Naive thymus-derived CD4-positive, alpha-beta T cell (primary cell): ENCODE results near the gene LSP1. TPM values are rescaled to one million over a fixed set of nuclear protein-coding genes. Genes with fewer than 3 reads are reported as not detected.

ENCODE experiments used
- ATAC-seq: fragments of 150-1000 bp; cut with Tn5 transposase; 2 replicates; pipeline ENCODE4 v1.10.0; 2021; ENCODE audit warnings: mild to moderate bottlenecking, moderate library complexity
- CTCF ChIA-PET: fragments of 350-600 bp; sonication (Branson Sonifier 250); formaldehyde crosslinking; loops from one replicate; lab custom pipeline; 2021; ENCODE audit warnings: antibody characterized with exemption; lab: Charles Lee
- POLR2A ChIA-PET: fragments of 350-600 bp; sonication (Branson Sonifier 250); formaldehyde crosslinking; loops from one replicate; lab custom pipeline; 2021; ENCODE audit warnings: antibody characterized with exemption, inconsistent platforms; lab: Charles Lee
- DNase-seq, 9 donors: peaks; one replicate each; pipeline versions ENCODE4 v3.0.0 to v3.0.0-alpha.2; 2020 to 2022; ENCODE audit warnings: mixed read lengths in 1 of 9
- H3K27ac ChIP-seq: one replicate; pipeline ENCODE4 v1.7.0; 2013; ENCODE audit warnings: mild to moderate bottlenecking, low read depth, low read length, moderate library complexity
- H3K27me3 ChIP-seq, 2 donors: one replicate each; pipeline ENCODE4 v1.7.0; 2013; ENCODE audit warnings: low read length in 2 of 2, mild to moderate bottlenecking in 2 of 2, moderate library complexity in 2 of 2; ENCODE audit not compliant: control insufficient read depth in 2 of 2, insufficient read depth in 2 of 2
- H3K36me3 ChIP-seq, 3 experiments: 1 replicate in 2 of 3; 2 replicates in 1 of 3; pipeline ENCODE4 v1.7.0; 2013; ENCODE audit warnings: low read length in 3 of 3, mild to moderate bottlenecking in 3 of 3, moderate library complexity in 1 of 3; ENCODE audit not compliant: insufficient read depth in 3 of 3, control insufficient read depth in 2 of 3
- H3K4me1 ChIP-seq, 2 donors: one replicate each; pipeline ENCODE4 v1.7.0; 2013; ENCODE audit warnings: low read length in 2 of 2, mild to moderate bottlenecking in 2 of 2, moderate library complexity in 1 of 2; ENCODE audit not compliant: control insufficient read depth in 2 of 2, insufficient read depth in 2 of 2
- H3K4me3 ChIP-seq: 2 replicates; pipeline ENCODE4 v1.7.0; 2013; ENCODE audit warnings: mild to moderate bottlenecking, low read length
- H3K9me3 ChIP-seq, 3 experiments: 1 replicate in 2 of 3; 2 replicates in 1 of 3; pipeline ENCODE4 v1.7.0; 2013; ENCODE audit warnings: low read length in 3 of 3; ENCODE audit not compliant: control insufficient read depth in 2 of 3
- H3K27ac Mint-ChIP-seq, 9 donors: one replicate each; pipeline ENCODE4 v1.8.0; 2020 to 2022; ENCODE audit warnings: mixed read lengths in 9 of 9, mild to moderate bottlenecking in 8 of 9, moderate library complexity in 5 of 9, inconsistent platforms in 2 of 9
- H3K27me3 Mint-ChIP-seq, 5 donors: one replicate each; pipeline ENCODE4 v1.8.0; 2021 to 2022; ENCODE audit warnings: mixed read lengths in 5 of 5, mild to moderate bottlenecking in 1 of 5
- H3K36me3 Mint-ChIP-seq, 5 donors: one replicate each; pipeline ENCODE4 v1.8.0; 2020 to 2022; ENCODE audit warnings: mixed read lengths in 5 of 5, mild to moderate bottlenecking in 3 of 5, inconsistent platforms in 1 of 5
- H3K4me1 Mint-ChIP-seq, 7 donors: one replicate each; pipeline ENCODE4 v1.8.0; 2020 to 2022; ENCODE audit warnings: mixed read lengths in 7 of 7, mild to moderate bottlenecking in 3 of 7, inconsistent platforms in 1 of 7
- H3K4me3 Mint-ChIP-seq, 10 donors: one replicate each; pipeline ENCODE4 v1.8.0; 2020 to 2022; ENCODE audit warnings: mild to moderate bottlenecking in 10 of 10, mixed read lengths in 10 of 10, moderate library complexity in 6 of 10, inconsistent platforms in 2 of 10
- H3K9me3 Mint-ChIP-seq, 11 donors: one replicate each; pipeline ENCODE4 v1.8.0; 2020 to 2022; ENCODE audit warnings: mixed read lengths in 11 of 11, mild to moderate bottlenecking in 4 of 11, inconsistent platforms in 1 of 11, moderate library complexity in 1 of 11
- intact Hi-C, 2 donors: fragments of 100-400 bp; cut with micrococcal nuclease; formaldehyde crosslinking; loops; one replicate each; pipeline ENCODE4 v1.15.1; 2023
- polyA plus RNA-seq, 2 donors: library from polyadenylated mRNA; unstranded; fragments of 300-500 nt; fragmentation: Illumina TruSeq; gene quantifications; one replicate each; pipeline ENCODE4 v1.2.3, GENCODE V29; 2021
- total RNA-seq, 6 experiments: library from RNA in 5 of 6; stranded (reverse) in 5 of 6; gene quantifications; 1 replicate in 5 of 6; 2 replicates in 1 of 6; pipeline ENCODE4 v1.2.3 and lab custom pipeline; 2021 to 2026

Gene LSP1
- total and polyA plus RNA-seq, 7 experiments from 2014 or later, result 248 to 578 (median 295) TPM

DNA sequence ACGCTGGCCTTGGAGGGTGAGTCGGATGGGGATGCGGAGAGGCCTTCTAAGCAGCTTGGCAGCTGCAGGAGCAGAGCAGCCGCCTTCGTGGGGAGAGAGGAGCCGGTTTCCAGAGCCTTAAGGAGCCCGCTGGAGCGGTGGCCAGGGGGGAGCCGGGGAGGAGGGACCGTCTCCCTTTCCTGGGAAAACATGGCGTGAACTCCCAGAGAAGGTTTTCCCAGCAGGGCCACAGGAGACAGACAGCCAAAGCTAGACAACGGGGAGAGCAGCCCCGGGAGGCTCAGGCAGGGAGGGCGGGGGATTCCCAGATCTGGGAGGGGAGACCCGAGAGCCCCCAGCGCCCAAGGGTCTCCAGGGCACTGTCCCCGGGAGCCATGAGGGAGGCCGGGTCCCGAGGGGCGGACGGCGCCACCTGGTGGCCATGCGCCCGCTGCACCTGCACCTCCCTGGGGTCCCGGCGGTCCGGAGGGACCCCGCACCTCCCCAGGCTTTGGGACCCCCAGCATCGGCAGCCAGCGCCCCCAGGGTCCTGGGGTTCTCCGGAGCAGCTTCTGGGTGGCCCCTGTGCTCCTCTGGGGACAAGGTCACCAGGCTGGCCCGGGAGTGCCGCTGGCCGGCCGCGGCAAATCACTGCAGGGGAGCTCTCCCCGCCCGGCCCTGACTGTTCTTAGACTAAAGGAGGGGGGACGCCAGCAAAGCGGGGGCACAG, 20.5 kb upstream of the LSP1 start:
- intact Hi-C loops, result loop anchor here (1.0 kb wide), 4 partner anchors 69 to 180 kb away; partner anchors contain the start of gene CTSD (in 1 of the 2)
- Histone ChIP-seq H3K4me3 (no peak overlapping the region), H3K27ac (no peak overlapping the region), H3K36me3 (no peaks in the 10 kb centered on the region), H3K9me3 (no peaks in the 10 kb centered on the region), H3K4me1 (no peaks in the 10 kb centered on the region), H3K27me3 (no peaks in the 10 kb centered on the region)
- no peaks in the 10 kb centered on the region for H3K9me3 Mint-ChIP-seq
- ATAC-seq (peak; percentile 77), DNase-seq (peak; percentile 44 to 86 (median 62))
- CTCF ChIA-PET, result interaction anchor here (0.6 to 7.8 kb wide), 23 partner anchors 16 to 322 kb away, joined by 3 to 229 read pairs (median 3); partner anchors contain the start of gene KRTAP5-6
- H3K36me3 Mint-ChIP-seq, result no peaks in the 10 kb centered on the region
- peak overlapping the region in 1 of 9 donors; percentile 14 for H3K27ac Mint-ChIP-seq
- peak overlapping the region in 2 of 10 donors; percentile 20 to 42 for H3K4me3 Mint-ChIP-seq
- peaks cover 0 to 11% (median 5%) of the 10 kb centered on the region in 5 donors for H3K27me3 Mint-ChIP-seq
- POLR2A ChIA-PET, result interaction anchor here (1.1 to 3.0 kb wide), 2 partner anchors 20 to 138 kb away, joined by 3 to 20 read pairs; no protein-coding TSS in a partner anchor
- H3K4me1 Mint-ChIP-seq, result peaks cover 0 to 1% (median 0%) of the 10 kb centered on the region in 7 donors

- no peak overlapping the region for H3K27ac Mint-ChIP-seq
- no peaks in the 10 kb centered on the region for H3K36me3 Mint-ChIP-seq
- no peak for ATAC-seq
- peaks cover 0 to 5% of the 10 kb centered on the region in 2 donors for H3K4me1 ChIP-seq
- H3K4me1 Mint-ChIP-seq, result peaks cover 0 to 1% (median 0%) of the 10 kb centered on the region in 7 donors
- peaks cover 0 to 11% (median 5%) of the 10 kb centered on the region in 5 donors for H3K27me3 Mint-ChIP-seq
- no peak overlapping the region for H3K4me3 Mint-ChIP-seq
- no peak overlapping the region for H3K27ac ChIP-seq
- intact Hi-C loops, result loop anchor here (1.0 kb wide), 4 partner anchors 70 to 181 kb away; partner anchors contain the start of gene CTSD (in 1 of the 2)
- CTCF ChIA-PET, result interaction anchor here (0.7 to 7.8 kb wide), 24 partner anchors 15 to 539 kb away, joined by 3 to 229 read pairs (median 3); partner anchors contain the start of gene KRTAP5-6
- no peaks in the 10 kb centered on the region for H3K9me3 Mint-ChIP-seq
- POLR2A ChIA-PET, result interaction anchor here (1.1 to 3.0 kb wide), 2 partner anchors 19 to 139 kb away, joined by 3 to 20 read pairs; no protein-coding TSS in a partner anchor
- no peak overlapping the region for H3K4me3 ChIP-seq
- H3K36me3 ChIP-seq, result no peaks in the 10 kb centered on the region
- H3K27me3 ChIP-seq, result no peaks in the 10 kb centered on the region
- DNase-seq, result no peak
- no peaks in the 10 kb centered on the region for H3K9me3 ChIP-seq
These were observed 20.0 kb upstream of the LSP1 start for GRCh38 chr11:1832920-1833295.

DNA sequence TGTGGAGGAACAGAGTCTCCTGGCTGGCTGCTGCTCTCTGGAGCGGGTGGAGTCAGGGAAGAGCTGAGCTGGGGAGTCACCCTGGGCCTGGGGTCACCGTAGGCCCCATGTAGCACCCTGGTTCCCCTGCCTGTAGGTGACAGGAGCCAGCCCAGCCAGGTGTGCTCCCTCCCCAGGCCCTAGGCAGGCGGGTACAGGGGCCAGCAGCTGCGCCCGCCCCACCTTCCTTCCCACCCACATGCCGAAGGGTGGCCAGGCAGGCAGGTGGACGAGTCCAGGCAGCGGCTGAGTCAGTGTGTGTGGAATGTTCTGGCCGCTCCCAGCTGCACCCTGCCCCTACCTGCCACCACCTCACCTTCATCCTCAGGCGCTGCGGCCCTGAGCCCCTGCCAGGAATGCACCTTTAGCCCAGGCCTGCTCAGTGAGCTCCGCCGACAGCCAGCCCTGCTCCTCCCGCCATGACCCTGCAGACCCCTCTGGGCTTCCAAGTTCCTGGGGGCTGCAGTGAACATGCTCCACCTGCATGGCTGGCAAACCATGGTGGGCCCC, 18.7 kb upstream of the LSP1 start:
- DNase-seq (no peak), ATAC-seq (no peak)
- Histone ChIP-seq H3K9me3 (no peaks in the 10 kb centered on the region), H3K27ac (no peak overlapping the region), H3K27me3 (no peaks in the 10 kb centered on the region), H3K4me3 (no peak overlapping the region), H3K36me3 (no peaks in the 10 kb centered on the region), H3K4me1 (peaks cover 0 to 7% of the 10 kb centered on the region in 2 donors)
- Mint-ChIP-seq H3K9me3 (no peaks in the 10 kb centered on the region), H3K36me3 (no peaks in the 10 kb centered on the region), H3K4me3 (no peak overlapping the region), H3K27ac (no peak overlapping the region), H3K27me3 (peaks cover 0 to 6% (median 3%) of the 10 kb centered on the region in 5 donors), H3K4me1 (no peaks in the 10 kb centered on the region)
- ChIA-PET POLR2A (interaction anchor here (0.9 to 3.0 kb wide), 2 partner anchors 17 to 140 kb away, joined by 3 to 20 read pairs; no protein-coding TSS in a partner anchor), CTCF (interaction anchor here (0.6 to 7.8 kb wide), 12 partner anchors 16 to 317 kb away, joined by 3 to 229 read pairs (median 12); partner anchors contain the start of gene KRTAP5-6)
- intact Hi-C loops, result no loop called here

- no peak for DNase-seq
- H3K9me3 Mint-ChIP-seq, result no peaks in the 10 kb centered on the region
- H3K27me3 Mint-ChIP-seq, result peaks cover 0 to 6% (median 3%) of the 10 kb centered on the region in 5 donors
- Histone ChIP-seq H3K27ac (no peak within 1 kb of the TSS), H3K36me3 (no peaks in the 10 kb centered on the region), H3K4me1 (peaks cover 0 to 7% of the 10 kb centered on the region in 2 donors), H3K27me3 (no peaks in the 10 kb centered on the region), H3K9me3 (no peaks in the 10 kb centered on the region), H3K4me3 (no peak within 1 kb of the TSS)
- peaks cover 0 to 6% (median 4%) of the 10 kb centered on the region in 7 donors for H3K4me1 Mint-ChIP-seq
- CTCF ChIA-PET, result interaction anchor here (0.6 to 7.8 kb wide), 7 partner anchors 29 to 316 kb away, joined by 3 to 229 read pairs (median 25); no protein-coding TSS in a partner anchor
- peak within 1 kb of the TSS in 1 of 9 donors; percentile 51 for H3K27ac Mint-ChIP-seq
- POLR2A ChIA-PET, result interaction anchor here (0.9 to 3.0 kb wide), 2 partner anchors 16 to 141 kb away, joined by 3 to 20 read pairs; no protein-coding TSS in a partner anchor
- intact Hi-C loops, result no loop called here
- ATAC-seq, result no peak
- H3K4me3 Mint-ChIP-seq, result no peak within 1 kb of the TSS
- H3K36me3 Mint-ChIP-seq, result no peaks in the 10 kb centered on the region
These were observed 17.9 kb upstream of the LSP1 start, which contains the start of gene SYT8 for GRCh38 chr11:1834779-1835670. Gene SYT8 (plus strand): TSS chr11:1834990. CDS start chr11:1835106, 116 bp downstream.

GRCh38 chr11:1835671-1836010, 17.2 kb upstream of the LSP1 start:
- peaks cover 0 to 7% of the 10 kb centered on the region in 2 donors for H3K4me1 ChIP-seq
- H3K4me3 ChIP-seq, result no peak overlapping the region
- Mint-ChIP-seq H3K4me1 (peaks cover 0 to 7% (median 6%) of the 10 kb centered on the region in 7 donors), H3K36me3 (no peaks in the 10 kb centered on the region), H3K27ac (no peak overlapping the region), H3K9me3 (no peaks in the 10 kb centered on the region), H3K4me3 (no peak overlapping the region), H3K27me3 (peaks cover 0 to 6% (median 3%) of the 10 kb centered on the region in 5 donors)
- ChIA-PET CTCF (interaction anchor here (0.6 to 7.8 kb wide), 7 partner anchors 8 to 315 kb away, joined by 3 to 229 read pairs (median 8); no protein-coding TSS in a partner anchor), POLR2A (interaction anchor here (1.1 kb wide), 1 partner anchor 53 kb away, joined by 3 read pairs; no protein-coding TSS in a partner anchor)
- intact Hi-C loops, result no loop called here
- no peak for ATAC-seq
- no peaks in the 10 kb centered on the region for H3K9me3 ChIP-seq
- H3K27ac ChIP-seq, result no peak overlapping the region
- H3K36me3 ChIP-seq, result no peaks in the 10 kb centered on the region
- DNase-seq, result no peak
- H3K27me3 ChIP-seq, result no peaks in the 10 kb centered on the region
